GM18951 (cell line): ENCODE data around the gene TSPAN18.

ENCODE experiments used
- POLR2A ChIP-seq: IDR thresholded peaks from 4 replicates; pipeline ENCODE4 v1.6.1; 2011; ENCODE audit warnings: mild to moderate bottlenecking; ENCODE audit not compliant: insufficient read length, insufficient read depth; ENCODE audit errors: extremely low read depth
- in situ Hi-C: fragments of 300-500 bp; cut with MboI; formaldehyde crosslinking; loops from one replicate; pipeline ENCODE4 v1.12.0; 2022; ENCODE audit warnings: low sequenced_read_pairs, mixed read lengths, inconsistent platforms; ENCODE audit not compliant: unreplicated experiment

TSPAN18 gene

GRCh38 chr11:44734843-44735381 is 8.2 kb downstream of the TSPAN18 start:
- in situ Hi-C loops, result no loop called here
- no peak for TF ChIP-seq POLR2A

- TF ChIP-seq POLR2A, result no peak
- in situ Hi-C loops, result no loop called here
These were observed 10.0 kb downstream of the TSPAN18 start for GRCh38 chr11:44736791-44737190.

GRCh38 chr11:44737245-44738085 is 10.7 kb downstream of the TSPAN18 start:
- in situ Hi-C loops, result no loop called here
- no peak for TF ChIP-seq POLR2A

- no peak for TF ChIP-seq POLR2A
- in situ Hi-C loops, result no loop called here
These were observed 12.0 kb downstream of the TSPAN18 start for GRCh38 chr11:44738791-44739190.

GRCh38 chr11:44740967-44741366 is 14.2 kb downstream of the TSPAN18 start:
- in situ Hi-C loops, result no loop called here

GRCh38 chr11:44741976-44742375 is 15.2 kb downstream of the TSPAN18 start:
- in situ Hi-C loops, result no loop called here
- TF ChIP-seq POLR2A, result no peak

More at GRCh38 chr11:44740967-44741366, 14.2 kb downstream of the TSPAN18 start:
- no peak for TF ChIP-seq POLR2A

- in situ Hi-C loops, result no loop called here
These were observed 15.9 kb downstream of the TSPAN18 start for GRCh38 chr11:44742508-44743246.

GRCh38 chr11:44743326-44743725 is 16.6 kb downstream of the TSPAN18 start:
- in situ Hi-C loops, result no loop called here
- TF ChIP-seq POLR2A, result no peak

More at GRCh38 chr11:44742508-44743246, 15.9 kb downstream of the TSPAN18 start:
- TF ChIP-seq POLR2A, result no peak

- in situ Hi-C loops, result no loop called here
- TF ChIP-seq POLR2A, result no peak
These were observed 17.3 kb downstream of the TSPAN18 start for GRCh38 chr11:44743959-44744557.

- TF ChIP-seq POLR2A, result no peak
- in situ Hi-C loops, result no loop called here
These were observed 20.1 kb downstream of the TSPAN18 start for GRCh38 chr11:44746894-44747293.

- TF ChIP-seq POLR2A, result no peak
- in situ Hi-C loops, result no loop called here
These were observed 20.6 kb downstream of the TSPAN18 start for GRCh38 chr11:44747316-44747715.

- no peak for TF ChIP-seq POLR2A
- in situ Hi-C loops, result no loop called here
These were observed 21.1 kb downstream of the TSPAN18 start for GRCh38 chr11:44747836-44748235.

GRCh38 chr11:44748606-44749005 is 21.8 kb downstream of the TSPAN18 start:
- no peak for TF ChIP-seq POLR2A
- in situ Hi-C loops, result no loop called here
